AG04449 (cell line): ENCODE data around the gene TGFA.

Experiments
- CTCF ChIA-PET: fragments of 350-600 bp; formaldehyde crosslinking; extraction: SDS; loops from one replicate; lab custom pipeline; 2021; ENCODE audit warnings: antibody characterized with exemption; lab: Yijun Ruan, JAX
- POLR2A ChIA-PET: fragments of 400-600, 350-600 bp; formaldehyde crosslinking; extraction: SDS; loops from one replicate; lab custom pipeline; 2020; ENCODE audit warnings: antibody characterized with exemption, inconsistent platforms; lab: Yijun Ruan, JAX
- DNase-seq: peaks from one replicate; pipeline ENCODE4 v3.0.0-alpha.2; 2010; ENCODE audit warnings: low read depth, low spot score
- H3K4me3 ChIP-seq: 2 replicates; pipeline ENCODE4 v1.5.1; 2011; ENCODE audit warnings: low read depth, mild to moderate bottlenecking, control low read depth, low read length
- CTCF ChIP-seq: IDR thresholded peaks from one replicate; pipeline ENCODE4 v1.5.1; 2011; ENCODE audit warnings: mild to moderate bottlenecking, moderate library complexity, low read length, control low read depth, inconsistent platforms; ENCODE audit not compliant: insufficient read depth; ENCODE audit errors: missing control alignments

TGFA gene

GRCh38 chr2:70496819-70497218, 56.8 kb downstream of the TGFA start:
- POLR2A ChIA-PET = no interaction called here

GRCh38 chr2:70494293-70494886, 59.2 kb downstream of the TGFA start:
- TF ChIP-seq CTCF = no peak
- H3K4me3 ChIP-seq = no peak overlapping the region
- POLR2A ChIA-PET = no interaction called here
- DNase-seq = no peak
- CTCF ChIA-PET = no interaction called here

More at GRCh38 chr2:70496819-70497218, 56.8 kb downstream of the TGFA start:
- TF ChIP-seq CTCF = no peak
- DNase-seq = no peak
- H3K4me3 ChIP-seq = no peak overlapping the region
- CTCF ChIA-PET = interaction anchor here (0.6 kb wide), 1 partner anchor 130 kb away, joined by 3 read pairs; no protein-coding TSS in a partner anchor

- TF ChIP-seq CTCF = no peak
- ChIA-PET POLR2A (no interaction called here), CTCF (no interaction called here)
- DNase-seq = no peak
- H3K4me3 ChIP-seq = no peak overlapping the region
Observed at GRCh38 chr2:70490381-70490780, 63.2 kb downstream of the TGFA start.

- ChIA-PET CTCF (no interaction called here), POLR2A (no interaction called here)
- TF ChIP-seq CTCF = no peak
- no peak for DNase-seq
- no peak overlapping the region for H3K4me3 ChIP-seq
Observed at GRCh38 chr2:70489165-70489564, 64.5 kb downstream of the TGFA start.

- CTCF ChIA-PET = no interaction called here
- POLR2A ChIA-PET = no interaction called here
- DNase-seq = no peak
- no peak for TF ChIP-seq CTCF
- no peak overlapping the region for H3K4me3 ChIP-seq
Observed at GRCh38 chr2:70484086-70484485, 69.5 kb downstream of the TGFA start.

GRCh38 chr2:70482401-70482800, 71.2 kb downstream of the TGFA start:
- H3K4me3 ChIP-seq = no peak overlapping the region
- TF ChIP-seq CTCF = no peak
- CTCF ChIA-PET = no interaction called here
- DNase-seq = no peak
- POLR2A ChIA-PET = no interaction called here
